Fibroblast of villous mesenchyme (primary cell): ENCODE measurements around the gene NCBP3. TPM values are rescaled to one million over a fixed set of nuclear protein-coding genes. Genes with fewer than 3 reads are reported as not detected.
A peak's percentile ranks its signal among the peaks of the same experiment; 100 is the strongest.

Source experiments
- DNase-seq: peaks from one replicate; pipeline ENCODE4 v3.0.0-alpha.2; 2010; ENCODE audit warnings: low read depth
- H3K4me3 ChIP-seq: 2 replicates; pipeline ENCODE4 v1.5.1; 2011; ENCODE audit warnings: low read depth, mild to moderate bottlenecking, low read length
- CTCF ChIP-seq: IDR thresholded peaks from 2 replicates; pipeline ENCODE4 v1.5.1; 2012; ENCODE audit warnings: low read depth, mild to moderate bottlenecking, low read length; ENCODE audit not compliant: insufficient read depth
- total RNA-seq: library from RNA; depleted of rRNA; stranded (reverse); fragments of >200 nt; gene quantifications from 2 replicates; pipeline ENCODE4 v1.2.3, GENCODE V29; 2012

The NCBP3 gene
- total RNA-seq, 1 donor = 26.3 TPM

GRCh38 chr17:3892095-3892998 lies 46.3 kb upstream of the NCBP3 start:
- TF ChIP-seq CTCF = no peak
- DNase-seq = peak; percentile 67
- H3K4me3 ChIP-seq = peak overlapping the region; percentile 61

- H3K4me3 ChIP-seq = peak overlapping the region; percentile 61
- TF ChIP-seq CTCF = no peak
- DNase-seq = no peak
These were observed 45.6 kb upstream of the NCBP3 start for GRCh38 chr17:3891626-3892094.

GRCh38 chr17:3890878-3891219 lies 44.8 kb upstream of the NCBP3 start:
- no peak for TF ChIP-seq CTCF
- no peak for DNase-seq
- H3K4me3 ChIP-seq = no peak overlapping the region

- no peak overlapping the region for H3K4me3 ChIP-seq
- TF ChIP-seq CTCF = no peak
- DNase-seq = peak; percentile 73
These were observed 44.2 kb upstream of the NCBP3 start for GRCh38 chr17:3890082-3890877.

- DNase-seq = no peak
- H3K4me3 ChIP-seq = no peak overlapping the region
These were observed 43.4 kb upstream of the NCBP3 start for GRCh38 chr17:3889325-3890012.

More at GRCh38 chr17:3889325-3890012, 43.4 kb upstream of the NCBP3 start:
- TF ChIP-seq CTCF = no peak
